Posterior cingulate gyrus (tissue), 11 donors: ENCODE data around the gene SPON2.

Experiments
- DNase-seq, 10 donors: peaks; one replicate each; pipeline versions ENCODE4 v3.0.0 to v3.0.0-alpha.2; 2020 to 2021; ENCODE audit warnings: mixed read lengths in 3 of 10
- intact Hi-C: fragments of 100-400 bp; cut with DNase I; formaldehyde crosslinking; loops from one replicate; pipeline ENCODE4 v1.15.1; 2023

SPON2 gene

GRCh38 chr4:1196421-1197183 is 24.2 kb upstream of the SPON2 start:
- intact Hi-C loops: no loop called here

DNA sequence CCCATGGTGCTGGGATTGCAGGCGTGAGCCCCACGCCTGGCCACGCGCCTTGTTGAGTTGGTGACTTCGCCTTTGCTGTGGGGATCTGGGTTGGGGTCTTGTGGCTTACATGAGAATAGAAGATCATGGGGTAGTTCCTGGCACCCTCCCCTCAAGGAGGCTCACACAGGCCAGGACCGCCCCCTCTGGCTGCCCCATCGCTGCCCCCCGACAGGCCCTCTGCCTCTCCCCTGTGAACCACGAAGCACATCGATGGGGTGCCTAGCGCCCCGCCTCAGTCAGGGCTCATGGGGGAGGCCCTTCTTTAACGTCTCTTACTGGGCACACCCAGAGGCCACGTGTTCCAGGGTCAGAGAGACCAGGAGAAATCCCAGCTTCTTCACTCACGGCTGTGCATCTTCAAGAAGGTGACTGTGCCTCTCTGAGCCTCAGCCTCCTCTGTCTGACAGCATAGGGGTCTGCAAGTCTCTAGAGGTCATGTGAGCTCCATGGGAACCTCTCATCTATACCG is 23.6 kb upstream of the SPON2 start:
- DNase-seq: peak in 3 of 10 donors; percentile 8 to 71 (median 22)
- intact Hi-C loops: no loop called here

More at GRCh38 chr4:1196421-1197183, 24.2 kb upstream of the SPON2 start:
- peak in 5 of 10 donors; percentile 0 to 57 (median 14) for DNase-seq

- peak in 6 of 10 donors; percentile 0 to 81 (median 32) for DNase-seq
- intact Hi-C loops: no loop called here
Measured at GRCh38 chr4:1195109-1195671, 22.8 kb upstream of the SPON2 start.

DNA sequence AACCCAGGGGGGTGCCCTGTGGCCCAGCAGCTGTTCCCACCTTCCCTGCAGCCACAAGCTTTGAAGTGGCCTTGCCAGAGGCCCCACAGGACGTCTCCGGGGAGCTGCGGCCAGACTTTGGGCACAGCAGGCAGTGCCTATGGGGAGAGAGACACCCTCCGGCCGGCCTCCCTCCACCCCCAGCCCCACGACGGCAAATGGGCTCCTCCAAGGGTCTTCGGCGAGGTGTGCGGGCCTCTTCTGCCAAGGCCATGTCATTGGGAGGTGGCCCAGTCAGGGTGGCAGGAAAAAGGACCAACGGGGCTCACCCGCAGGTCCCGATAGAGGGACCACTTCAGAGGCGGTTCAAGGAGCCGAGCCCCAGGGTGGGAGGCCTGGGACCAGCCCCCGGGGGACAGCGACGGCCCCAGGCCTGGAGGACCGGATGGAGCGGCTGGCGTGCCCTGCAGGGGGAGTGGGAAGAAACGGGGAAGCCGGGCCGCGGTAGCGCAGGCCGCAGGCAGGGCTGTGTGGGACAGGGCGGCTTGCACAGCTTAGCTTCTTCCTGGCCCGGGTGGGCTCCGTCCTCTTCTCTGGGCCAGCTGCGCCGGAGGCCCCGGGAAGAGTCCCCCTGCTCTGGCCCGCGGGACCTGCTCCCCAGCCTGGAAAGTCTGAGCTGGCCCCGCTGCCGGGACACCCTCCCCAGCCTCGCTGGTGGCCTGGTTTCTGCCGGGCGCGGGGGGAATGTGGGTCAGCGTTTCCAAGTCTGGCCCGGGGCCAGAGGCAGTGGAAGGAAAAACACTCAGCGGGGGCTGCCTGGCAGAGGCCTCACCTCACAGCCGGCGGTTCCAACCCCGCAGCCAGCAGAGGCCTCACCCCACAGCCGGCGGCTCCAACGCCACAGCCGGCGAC is 21.9 kb upstream of the SPON2 start:
- DNase-seq: peak; percentile 19 to 94 (median 64)
- intact Hi-C loops: no loop called here

DNA sequence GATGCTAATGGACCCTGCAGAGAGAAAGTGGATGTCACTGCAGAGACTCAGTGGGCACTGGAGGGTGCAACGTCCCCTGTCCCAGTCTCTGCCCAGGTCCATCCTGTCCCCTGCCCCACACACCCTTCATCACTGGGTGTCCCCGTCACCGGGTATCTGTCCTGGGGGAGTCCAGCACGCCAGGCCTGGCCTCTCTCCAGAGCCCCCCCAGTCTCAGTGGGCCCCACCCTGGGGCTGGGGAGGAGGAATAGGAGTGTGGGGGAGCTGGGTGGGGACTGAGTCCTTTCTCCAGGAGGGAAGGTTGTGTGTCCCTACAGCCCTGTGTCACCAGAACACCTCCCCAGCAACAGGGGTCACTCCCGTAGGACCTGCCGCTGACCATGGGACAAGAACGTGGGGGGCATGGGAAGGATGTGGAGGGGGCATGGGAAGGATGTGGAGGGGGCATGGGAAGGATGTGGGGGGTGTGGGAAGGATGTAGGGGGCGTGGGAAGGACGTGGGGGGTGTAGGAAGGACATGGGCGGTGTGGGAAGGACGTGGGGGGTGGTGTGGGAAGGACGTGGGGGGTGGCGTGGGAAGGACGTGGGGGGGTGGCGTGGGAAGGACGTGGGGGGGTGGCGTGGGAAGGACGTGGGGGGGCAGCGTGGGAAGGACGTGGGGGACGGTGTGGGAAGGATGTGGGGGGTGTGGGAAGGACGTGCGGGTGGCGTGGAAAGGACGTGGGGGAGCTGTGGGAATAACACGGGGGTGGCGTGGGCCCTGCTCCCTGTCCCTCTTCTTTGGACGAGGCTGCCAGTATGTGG is 21.0 kb upstream of the SPON2 start:
- intact Hi-C loops: no loop called here
- peak in 4 of 10 donors; percentile 8 to 44 (median 24) for DNase-seq

- intact Hi-C loops: no loop called here
- DNase-seq: peak in 8 of 10 donors; percentile 1 to 85 (median 19)
Measured at GRCh38 chr4:1192493-1193205, 20.3 kb upstream of the SPON2 start.

- peak; percentile 71 to 97 (median 82) for DNase-seq
- intact Hi-C loops: no loop called here
Measured at GRCh38 chr4:1192091-1192492, 19.7 kb upstream of the SPON2 start.

DNA sequence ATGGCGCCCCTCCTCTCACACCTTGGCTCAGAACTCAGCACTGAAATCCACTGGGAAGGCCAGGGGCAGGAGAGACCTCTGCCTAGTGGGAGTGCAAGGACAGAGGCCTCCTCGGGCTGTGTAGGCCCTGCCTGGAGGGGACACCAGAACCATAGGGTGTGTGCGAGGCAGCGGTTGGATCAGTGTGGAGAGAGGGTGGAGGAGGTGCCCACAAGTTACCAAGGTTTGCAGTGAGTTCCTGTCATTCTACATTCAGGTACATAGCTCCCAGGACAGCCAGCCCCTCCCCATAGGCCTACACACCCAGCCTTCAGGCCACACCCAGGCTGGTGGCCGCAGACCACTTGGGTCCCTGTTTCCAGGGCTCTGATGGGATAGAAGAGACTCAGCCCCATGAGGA is 19.2 kb upstream of the SPON2 start:
- peak in 3 of 10 donors; percentile 8 to 12 (median 8) for DNase-seq
- intact Hi-C loops: no loop called here

- peak in 1 of 10 donors; percentile 13 for DNase-seq
- intact Hi-C loops: no loop called here
Measured at GRCh38 chr4:1187182-1187581, 14.8 kb upstream of the SPON2 start.

GRCh38 chr4:1183985-1184773 is 11.8 kb upstream of the SPON2 start:
- intact Hi-C loops: no loop called here
- peak in 1 of 10 donors; percentile 13 for DNase-seq

DNA sequence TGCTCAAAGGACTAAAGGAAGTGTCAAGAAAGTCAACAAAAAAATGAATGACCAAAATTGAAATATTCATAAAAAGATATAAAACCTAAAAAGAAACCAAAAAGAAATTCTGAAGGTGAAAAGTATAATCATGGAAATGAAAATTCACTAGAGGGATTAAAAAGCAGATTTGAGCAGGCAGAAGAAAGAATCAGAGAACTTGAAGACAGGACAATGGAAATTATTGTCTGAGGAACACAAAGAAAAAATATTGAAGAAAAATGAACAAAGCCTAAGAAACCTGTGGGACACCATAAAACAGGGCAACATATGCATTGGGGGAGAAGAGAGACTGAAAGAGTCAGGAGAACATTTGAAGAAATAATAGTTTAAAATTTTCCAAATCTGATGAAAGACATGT is 9.9 kb upstream of the SPON2 start:
- no peak for DNase-seq
- intact Hi-C loops: no loop called here

DNA sequence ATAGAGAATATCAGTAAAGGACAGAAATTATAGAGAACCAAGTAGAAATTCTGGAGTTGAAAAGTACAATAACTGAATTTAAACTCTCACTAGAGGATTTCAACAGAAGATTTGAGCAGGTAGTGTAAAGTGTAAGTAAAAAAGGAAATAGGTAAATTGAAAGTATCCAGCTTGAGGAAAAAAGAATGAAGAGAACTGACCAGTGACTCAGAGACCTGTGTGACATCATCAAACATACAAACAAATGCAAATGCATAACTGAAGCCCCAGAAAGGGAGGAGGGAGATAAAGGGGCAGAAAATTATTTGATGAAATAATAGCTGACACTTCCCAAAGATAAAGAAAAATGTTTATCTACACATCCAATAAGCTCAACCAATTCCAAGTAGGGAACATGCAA is 8.3 kb upstream of the SPON2 start:
- no peak for DNase-seq

DNA sequence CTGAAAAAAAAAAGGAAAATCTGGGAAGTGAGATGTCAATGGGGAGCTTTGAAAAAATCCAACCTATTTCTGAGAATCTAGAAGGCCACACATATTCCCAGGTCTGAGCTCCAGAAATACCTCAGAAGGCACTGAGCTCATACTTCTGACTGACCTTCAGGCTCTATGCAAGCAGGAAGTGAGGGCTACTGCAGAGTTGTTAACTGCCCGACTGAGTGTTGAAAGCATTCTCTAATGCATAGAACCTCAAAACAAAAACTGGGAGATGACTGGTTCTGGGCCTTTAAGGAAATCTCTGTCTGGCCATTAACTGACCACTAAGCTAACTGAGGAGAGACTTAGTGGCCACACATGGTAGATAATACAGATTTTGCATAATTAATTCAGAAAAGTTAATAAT is 7.6 kb upstream of the SPON2 start:
- intact Hi-C loops: no loop called here
- DNase-seq: no peak

More for the DNA sequence above, 8.3 kb upstream of the SPON2 start:
- intact Hi-C loops: no loop called here

GRCh38 chr4:1179089-1179441 is 6.7 kb upstream of the SPON2 start:
- DNase-seq: no peak
- intact Hi-C loops: no loop called here

- intact Hi-C loops: no loop called here
- peak in 1 of 10 donors; percentile 39 for DNase-seq
Measured at GRCh38 chr4:1178300-1179088, 6.1 kb upstream of the SPON2 start.

- peak in 4 of 10 donors; percentile 60 to 87 (median 84) for DNase-seq
- intact Hi-C loops: no loop called here
Measured at GRCh38 chr4:1177274-1178141, 5.1 kb upstream of the SPON2 start.
